NT2/D1 (cell line): ENCODE data around the gene IMPG2.

Experiments
- SUZ12 ChIP-seq: IDR thresholded peaks from 2 replicates; pipeline ENCODE4 v1.6.1; 2011; ENCODE audit not compliant: insufficient read length, insufficient read depth; ENCODE audit errors: extremely low read depth
- YY1 ChIP-seq: IDR thresholded peaks from 2 replicates; pipeline ENCODE4 v1.6.1; 2011; ENCODE audit not compliant: insufficient read length, insufficient read depth
- ZNF274 ChIP-seq: IDR thresholded peaks from 2 replicates; pipeline ENCODE4 v1.6.1; 2011; ENCODE audit warnings: mild to moderate bottlenecking, low read depth, low read length

GRCh38 chr3:101292027-101292426 is 28.3 kb downstream of the IMPG2 start:
- TF ChIP-seq YY1 (no peak), ZNF274 (no peak), SUZ12 (no peak)
